Neural cell (in vitro differentiated cells): ENCODE measurements around the gene NEK2.

Experiments used
- EP300 ChIP-seq: fragments of 450-650 bp; conservative IDR thresholded peaks from 2 replicates; pipeline ENCODE4 v1.6.1; 2014; ENCODE audit warnings: antibody characterized with exemption, mild to moderate bottlenecking, moderate library complexity; ENCODE audit not compliant: poor library complexity, severe bottlenecking
- EZH2 ChIP-seq: fragments of 200-600, 300-800 bp; shearing (Covaris generic), sonication (generic); IDR thresholded peaks from 2 replicates; pipeline ENCODE4 v1.6.1; 2014; ENCODE audit warnings: antibody characterized with exemption, low read length, borderline replicate concordance, mild to moderate bottlenecking; ENCODE audit not compliant: insufficient read depth, poor library complexity, severe bottlenecking
- SMC3 ChIP-seq: fragments of 450-650 bp; conservative IDR thresholded peaks from 2 replicates; pipeline ENCODE4 v1.6.1; 2014; ENCODE audit warnings: antibody characterized with exemption, mild to moderate bottlenecking, moderate library complexity; ENCODE audit not compliant: poor library complexity
- TF ChIP-seq, protein P1 (sequence below): fragments of 450-650 bp; IDR thresholded peaks from 2 replicates; pipeline ENCODE4 v1.5.1; 2014; ENCODE audit warnings: antibody characterized with exemption, mild to moderate bottlenecking, moderate library complexity; ENCODE audit not compliant: poor library complexity, severe bottlenecking

DNA sequence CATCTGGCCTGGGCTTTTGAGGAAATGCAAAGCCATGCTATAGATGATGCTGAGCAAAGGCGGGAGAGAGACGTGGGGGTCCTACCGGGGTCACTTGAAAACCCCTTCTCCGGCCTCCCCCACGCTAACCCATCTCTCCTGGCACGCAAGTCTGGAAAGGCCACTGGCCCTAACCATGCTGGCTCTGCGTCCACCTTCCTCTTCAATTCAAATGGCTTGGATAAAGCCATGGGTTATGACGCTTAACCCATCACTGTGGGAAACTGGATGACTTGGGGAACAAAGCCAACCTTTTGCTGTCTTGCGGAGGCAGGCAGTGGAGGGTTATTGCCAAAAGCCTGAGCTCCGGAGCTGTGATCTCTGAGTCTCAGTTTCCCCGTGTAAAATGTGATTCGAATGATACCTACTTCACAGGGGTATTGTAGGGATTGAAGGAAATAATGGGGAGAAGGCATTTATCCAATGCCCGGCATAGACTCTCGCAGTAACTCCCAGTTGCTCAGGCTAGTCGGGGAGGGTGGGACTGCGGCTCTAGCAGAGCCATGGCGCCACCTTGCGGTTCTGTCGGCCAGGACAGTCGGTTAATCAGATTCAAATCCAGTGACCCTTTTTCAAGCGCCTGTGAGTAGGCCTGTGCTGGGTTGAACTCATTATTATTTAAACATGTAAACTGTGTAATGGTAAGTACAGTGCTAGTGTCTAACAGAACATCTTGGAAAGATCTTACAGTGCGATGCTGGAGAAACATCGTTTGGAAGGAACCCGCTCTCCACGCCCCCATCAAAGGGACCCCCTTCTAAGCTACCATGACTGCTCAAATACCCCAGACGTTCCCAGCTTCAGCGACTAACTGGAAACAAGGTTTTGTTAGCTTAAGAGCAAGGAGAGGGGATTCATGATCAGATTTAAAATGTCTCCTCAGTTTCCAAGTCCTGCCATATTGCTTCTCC, 20.3 kb downstream of the NEK2 start:
- TF ChIP-seq EP300 (no peak), EZH2 (no peak), SMC3 (peak; percentile 83)
- TF ChIP-seq, protein P1, sequence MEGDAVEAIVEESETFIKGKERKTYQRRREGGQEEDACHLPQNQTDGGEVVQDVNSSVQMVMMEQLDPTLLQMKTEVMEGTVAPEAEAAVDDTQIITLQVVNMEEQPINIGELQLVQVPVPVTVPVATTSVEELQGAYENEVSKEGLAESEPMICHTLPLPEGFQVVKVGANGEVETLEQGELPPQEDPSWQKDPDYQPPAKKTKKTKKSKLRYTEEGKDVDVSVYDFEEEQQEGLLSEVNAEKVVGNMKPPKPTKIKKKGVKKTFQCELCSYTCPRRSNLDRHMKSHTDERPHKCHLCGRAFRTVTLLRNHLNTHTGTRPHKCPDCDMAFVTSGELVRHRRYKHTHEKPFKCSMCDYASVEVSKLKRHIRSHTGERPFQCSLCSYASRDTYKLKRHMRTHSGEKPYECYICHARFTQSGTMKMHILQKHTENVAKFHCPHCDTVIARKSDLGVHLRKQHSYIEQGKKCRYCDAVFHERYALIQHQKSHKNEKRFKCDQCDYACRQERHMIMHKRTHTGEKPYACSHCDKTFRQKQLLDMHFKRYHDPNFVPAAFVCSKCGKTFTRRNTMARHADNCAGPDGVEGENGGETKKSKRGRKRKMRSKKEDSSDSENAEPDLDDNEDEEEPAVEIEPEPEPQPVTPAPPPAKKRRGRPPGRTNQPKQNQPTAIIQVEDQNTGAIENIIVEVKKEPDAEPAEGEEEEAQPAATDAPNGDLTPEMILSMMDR = peak; percentile 91
